BE2C (cell line): ENCODE data around the gene CRTC2. TPM values are rescaled to one million over a fixed set of nuclear protein-coding genes. Genes with fewer than 3 reads are reported as not detected.
"Not testable (repeated sequence)": the region's sequence is repeated elsewhere in the genome, so short reads cannot be mapped to it uniquely, and the experiment has no call there.

ENCODE experiments used
- DNase-seq: peaks from one replicate; pipeline ENCODE4 v3.0.0-alpha.2; 2020
- H3K27me3 ChIP-seq: fragments of 250-450 bp; sonication (Bioruptor Pico); 2 replicates; pipeline ENCODE4 v1.5.1; 2020; ENCODE audit warnings: mild to moderate bottlenecking
- H3K36me3 ChIP-seq: fragments of 250-450 bp; sonication (Bioruptor Pico); 2 replicates; pipeline ENCODE4 v1.5.1; 2020; ENCODE audit warnings: mild to moderate bottlenecking
- H3K4me1 ChIP-seq: fragments of 250-450 bp; sonication (Bioruptor Pico); 2 replicates; pipeline ENCODE4 v1.5.1; 2020
- H3K4me3 ChIP-seq: 2 replicates; pipeline ENCODE4 v1.5.1; 2011; ENCODE audit warnings: low read depth, low read length
- H3K9me3 ChIP-seq: fragments of 250-450 bp; sonication (Bioruptor Pico); 2 replicates; pipeline ENCODE4 v1.5.1; 2020
- polyA plus RNA-seq: library from polyadenylated mRNA; unstranded; fragments of >200 nt; gene quantifications from one replicate; pipeline ENCODE4 v1.2.1, GENCODE V29; 2012; ENCODE audit warnings: low read depth, missing spikeins; ENCODE audit not compliant: insufficient read length, insufficient read depth
- TF ChIP-seq, protein P1 (sequence below): IDR thresholded peaks from 2 replicates; pipeline ENCODE4 v1.5.1; 2012; ENCODE audit warnings: mild to moderate bottlenecking, low read depth, low read length

The CRTC2 gene, protein sequence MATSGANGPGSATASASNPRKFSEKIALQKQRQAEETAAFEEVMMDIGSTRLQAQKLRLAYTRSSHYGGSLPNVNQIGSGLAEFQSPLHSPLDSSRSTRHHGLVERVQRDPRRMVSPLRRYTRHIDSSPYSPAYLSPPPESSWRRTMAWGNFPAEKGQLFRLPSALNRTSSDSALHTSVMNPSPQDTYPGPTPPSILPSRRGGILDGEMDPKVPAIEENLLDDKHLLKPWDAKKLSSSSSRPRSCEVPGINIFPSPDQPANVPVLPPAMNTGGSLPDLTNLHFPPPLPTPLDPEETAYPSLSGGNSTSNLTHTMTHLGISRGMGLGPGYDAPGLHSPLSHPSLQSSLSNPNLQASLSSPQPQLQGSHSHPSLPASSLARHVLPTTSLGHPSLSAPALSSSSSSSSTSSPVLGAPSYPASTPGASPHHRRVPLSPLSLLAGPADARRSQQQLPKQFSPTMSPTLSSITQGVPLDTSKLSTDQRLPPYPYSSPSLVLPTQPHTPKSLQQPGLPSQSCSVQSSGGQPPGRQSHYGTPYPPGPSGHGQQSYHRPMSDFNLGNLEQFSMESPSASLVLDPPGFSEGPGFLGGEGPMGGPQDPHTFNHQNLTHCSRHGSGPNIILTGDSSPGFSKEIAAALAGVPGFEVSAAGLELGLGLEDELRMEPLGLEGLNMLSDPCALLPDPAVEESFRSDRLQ
- 43.8 TPM for polyA plus RNA-seq

DNA sequence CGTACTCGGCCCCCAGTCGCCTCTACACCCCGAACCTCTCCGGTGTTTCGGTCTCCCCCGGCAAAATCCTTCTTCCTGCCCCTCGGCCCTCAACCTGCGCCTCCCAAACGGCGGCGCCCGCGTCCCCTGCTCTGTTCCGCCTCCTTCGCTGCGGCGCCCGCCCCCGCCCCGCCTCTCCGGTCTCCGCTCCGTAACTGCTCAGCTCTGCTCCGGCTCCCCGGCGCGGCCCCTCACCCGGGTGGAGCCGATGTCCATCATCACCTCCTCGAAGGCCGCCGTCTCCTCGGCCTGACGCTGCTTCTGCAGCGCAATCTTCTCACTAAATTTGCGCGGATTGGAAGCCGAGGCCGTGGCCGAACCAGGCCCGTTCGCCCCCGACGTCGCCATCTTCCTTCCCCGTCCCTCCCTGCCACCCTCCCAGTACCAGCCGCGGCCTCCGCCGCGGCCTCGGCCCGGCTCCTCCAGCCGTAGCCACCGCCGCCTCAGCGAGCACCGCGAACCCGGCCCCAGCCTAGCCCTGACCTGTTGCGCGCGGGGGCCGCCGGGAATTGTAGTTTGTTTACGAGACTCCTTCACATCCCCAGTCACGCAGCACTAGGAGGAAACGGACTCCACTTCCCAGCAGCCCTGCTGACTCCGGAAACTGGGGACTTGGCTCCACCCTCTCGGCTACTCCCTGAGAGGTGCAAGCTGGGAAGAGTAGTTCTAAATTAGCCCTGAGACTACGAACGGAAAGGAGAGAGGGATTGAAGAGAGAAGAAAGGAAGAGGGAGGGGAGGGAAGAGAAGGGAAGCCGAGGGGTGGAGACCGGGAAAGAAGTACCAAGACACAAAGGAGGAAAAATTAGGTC is at the start of gene CRTC2:
CRTC2 (minus strand) TSS at position 502 of the 850 bp plus-strand sequence; CDS start at position 387, 115 bp downstream.
- TF ChIP-seq, protein P1, sequence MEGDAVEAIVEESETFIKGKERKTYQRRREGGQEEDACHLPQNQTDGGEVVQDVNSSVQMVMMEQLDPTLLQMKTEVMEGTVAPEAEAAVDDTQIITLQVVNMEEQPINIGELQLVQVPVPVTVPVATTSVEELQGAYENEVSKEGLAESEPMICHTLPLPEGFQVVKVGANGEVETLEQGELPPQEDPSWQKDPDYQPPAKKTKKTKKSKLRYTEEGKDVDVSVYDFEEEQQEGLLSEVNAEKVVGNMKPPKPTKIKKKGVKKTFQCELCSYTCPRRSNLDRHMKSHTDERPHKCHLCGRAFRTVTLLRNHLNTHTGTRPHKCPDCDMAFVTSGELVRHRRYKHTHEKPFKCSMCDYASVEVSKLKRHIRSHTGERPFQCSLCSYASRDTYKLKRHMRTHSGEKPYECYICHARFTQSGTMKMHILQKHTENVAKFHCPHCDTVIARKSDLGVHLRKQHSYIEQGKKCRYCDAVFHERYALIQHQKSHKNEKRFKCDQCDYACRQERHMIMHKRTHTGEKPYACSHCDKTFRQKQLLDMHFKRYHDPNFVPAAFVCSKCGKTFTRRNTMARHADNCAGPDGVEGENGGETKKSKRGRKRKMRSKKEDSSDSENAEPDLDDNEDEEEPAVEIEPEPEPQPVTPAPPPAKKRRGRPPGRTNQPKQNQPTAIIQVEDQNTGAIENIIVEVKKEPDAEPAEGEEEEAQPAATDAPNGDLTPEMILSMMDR = no peak
- H3K27me3 ChIP-seq = no peaks in the 10 kb centered on the region
- H3K9me3 ChIP-seq = no peaks in the 10 kb centered on the region
- peak; percentile 99 for DNase-seq
- H3K4me1 ChIP-seq = peaks cover 8% of the 10 kb centered on the region
- peaks cover 3% of the 10 kb centered on the region for H3K36me3 ChIP-seq
- peak within 1 kb of the TSS; percentile 92 for H3K4me3 ChIP-seq

DNA sequence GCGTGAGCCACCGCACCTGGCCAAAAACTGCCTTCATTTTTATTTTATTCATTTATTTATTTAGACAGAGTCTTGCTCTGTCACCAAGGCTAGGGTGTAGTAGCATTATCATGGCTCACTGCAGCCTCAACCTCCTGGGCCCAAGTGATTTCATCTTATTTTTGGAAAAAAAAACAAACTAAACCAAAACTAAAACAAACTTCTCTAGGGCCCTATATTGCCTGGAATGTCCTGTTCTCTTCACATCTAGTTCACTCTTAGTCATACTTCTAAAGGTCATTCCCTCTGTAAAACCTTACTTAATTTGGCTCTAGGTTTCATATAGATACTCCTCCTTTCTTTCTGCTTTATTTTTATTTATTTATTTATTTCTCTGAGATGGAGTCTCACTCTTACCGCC is 47.7 kb upstream of the CRTC2 start:
- Histone ChIP-seq H3K36me3 (no peaks in the 10 kb centered on the region), H3K4me3 (no peak overlapping the region), H3K9me3 (no peaks in the 10 kb centered on the region), H3K4me1 (no peaks in the 10 kb centered on the region), H3K27me3 (no peaks in the 10 kb centered on the region)
- TF ChIP-seq, protein P1 = no peak
- DNase-seq = no peak

DNA sequence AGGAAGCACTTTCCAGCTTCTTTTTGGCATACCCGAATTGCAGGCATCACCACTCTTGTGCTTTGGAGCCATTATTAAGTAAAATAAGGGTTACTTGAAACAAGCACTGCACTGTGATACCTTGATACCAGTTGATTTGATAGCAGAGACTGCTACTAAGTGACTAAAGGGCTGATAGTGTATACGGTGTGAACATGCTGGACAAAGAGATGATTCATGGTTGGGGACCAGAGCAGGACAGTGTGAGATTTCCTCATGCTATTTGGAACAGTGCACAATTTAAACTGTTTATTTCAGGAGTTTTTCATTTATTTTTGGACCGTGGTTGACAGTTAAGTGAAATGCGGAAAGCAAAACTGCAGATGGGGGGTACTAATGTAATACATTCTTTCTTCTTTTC is 42.0 kb upstream of the CRTC2 start:
- TF ChIP-seq, protein P1 = no peak
- no peaks in the 10 kb centered on the region for H3K9me3 ChIP-seq
- H3K27me3 ChIP-seq = no peaks in the 10 kb centered on the region; the same call in 1 of the 2 replicates
- DNase-seq = no peak
- no peak overlapping the region for H3K4me3 ChIP-seq
- H3K4me1 ChIP-seq = no peaks in the 10 kb centered on the region
- H3K36me3 ChIP-seq = no peaks in the 10 kb centered on the region

DNA sequence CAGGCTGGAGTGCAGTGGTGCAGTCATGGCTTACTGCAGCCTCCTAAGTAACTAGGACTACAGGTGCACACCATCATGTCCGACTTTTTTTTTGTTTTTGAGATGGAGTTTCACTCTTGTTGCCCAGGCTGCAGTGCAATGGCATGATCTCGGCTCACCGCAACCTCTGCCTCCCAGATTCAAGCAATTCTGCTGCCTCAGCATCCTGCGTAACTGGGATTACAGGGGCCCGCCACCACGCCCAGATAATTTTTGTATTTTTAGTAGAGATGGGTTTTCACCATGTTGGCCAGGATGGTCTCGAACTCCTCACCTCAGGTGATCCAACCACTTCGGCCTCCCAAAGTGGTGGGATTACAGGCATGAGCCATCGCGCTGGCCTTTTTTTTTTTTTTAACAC is 38.5 kb upstream of the CRTC2 start:
- H3K4me3 ChIP-seq, H3K4me1 ChIP-seq, DNase-seq, H3K9me3 ChIP-seq, H3K27me3 ChIP-seq: not testable (repeated sequence)
- H3K36me3 ChIP-seq = peaks cover 26% of the 10 kb centered on the region

DNA sequence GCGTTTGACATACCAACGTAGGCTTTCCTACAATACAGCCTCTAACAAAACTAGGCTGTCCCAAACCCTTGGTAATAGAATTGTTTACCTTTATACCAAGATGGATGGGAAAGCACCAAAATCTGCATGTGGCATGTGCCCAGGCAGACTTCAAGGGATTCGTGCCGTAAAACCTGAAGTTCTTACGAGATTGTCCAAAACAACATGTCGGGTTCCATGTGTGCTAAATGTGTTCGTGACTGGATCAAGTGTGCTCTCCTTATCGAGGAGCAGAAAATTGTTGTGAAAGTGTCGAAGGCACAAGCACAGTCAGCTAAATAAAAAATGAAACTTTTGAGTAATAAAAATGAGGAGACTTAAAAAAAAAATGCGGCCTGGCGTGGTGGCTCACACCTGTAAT is 37.2 kb upstream of the CRTC2 start:
- no peak overlapping the region for H3K4me3 ChIP-seq
- H3K9me3 ChIP-seq = no peaks in the 10 kb centered on the region
- no peaks in the 10 kb centered on the region; the same call in 1 of the 2 replicates for H3K27me3 ChIP-seq
- no peak for DNase-seq
- peaks cover 38% of the 10 kb centered on the region for H3K36me3 ChIP-seq
- H3K4me1 ChIP-seq = peaks cover 3% of the 10 kb centered on the region
- TF ChIP-seq, protein P1 = no peak

DNA sequence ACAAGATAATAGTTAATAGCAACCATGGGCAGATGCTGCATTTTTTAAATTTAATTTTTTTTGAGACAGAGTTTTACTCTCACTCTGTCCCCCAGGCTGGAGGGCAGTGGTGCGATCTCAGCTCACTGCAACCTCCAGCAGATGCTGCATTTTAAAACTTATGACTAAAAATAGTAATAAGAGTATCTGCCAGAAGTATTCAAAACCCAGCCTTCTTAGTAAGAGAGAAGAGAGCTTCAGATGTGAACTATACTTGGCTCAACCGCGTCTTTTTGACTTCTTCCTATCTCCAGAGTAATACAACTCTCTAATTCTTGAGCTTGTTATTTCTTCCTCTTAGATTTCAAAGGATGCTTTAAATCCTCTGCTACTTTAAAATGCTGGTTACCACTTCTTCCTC is 36.8 kb upstream of the CRTC2 start:
- H3K36me3 ChIP-seq = peaks cover 38% of the 10 kb centered on the region
- TF ChIP-seq, protein P1 = no peak
- no peak for DNase-seq
- H3K9me3 ChIP-seq = no peaks in the 10 kb centered on the region
- peaks cover 3% of the 10 kb centered on the region for H3K4me1 ChIP-seq
- no peaks in the 10 kb centered on the region for H3K27me3 ChIP-seq
- no peak overlapping the region for H3K4me3 ChIP-seq
